Muscle of leg (tissue), 11 donors: ENCODE data around the gene SPECC1. TPM values are rescaled to one million over a fixed set of nuclear protein-coding genes. Genes with fewer than 3 reads are reported as not detected.
"Not testable (repeated sequence)": the region's sequence is repeated elsewhere in the genome, so short reads cannot be mapped to it uniquely, and the experiment has no call there.

Experiments used
- DNase-seq: peaks from one replicate; pipeline ENCODE4 v3.0.0; 2013
- H3K27ac ChIP-seq: one replicate; pipeline ENCODE4 v1.5.1; 2013; ENCODE audit warnings: mild to moderate bottlenecking, low read length, control low read depth
- H3K27me3 ChIP-seq: one replicate; pipeline ENCODE4 v1.6.1; 2013; ENCODE audit warnings: low read length; ENCODE audit not compliant: control insufficient read depth, insufficient read depth
- H3K36me3 ChIP-seq: one replicate; pipeline ENCODE4 v1.6.1; 2013; ENCODE audit warnings: low read length; ENCODE audit not compliant: control insufficient read depth, insufficient read depth
- H3K4me1 ChIP-seq: one replicate; pipeline ENCODE4 v1.6.1; 2013; ENCODE audit warnings: low read length; ENCODE audit not compliant: control insufficient read depth, insufficient read depth
- H3K4me3 ChIP-seq: one replicate; pipeline ENCODE4 v1.5.1; 2013; ENCODE audit warnings: low read length, control low read depth
- H3K9me3 ChIP-seq: replicated peaks from 2 replicates; pipeline ENCODE4 v1.6.1; 2013; ENCODE audit warnings: low read depth, low read length; ENCODE audit not compliant: control insufficient read depth
- WGBS: methylation state at CpG from one replicate; pipeline ENCODE4 v1.1.5; 2013; ENCODE audit warnings: missing lambda C conversion rate; ENCODE audit not compliant: insufficient coverage; 5-methylcytosine and 5-hydroxymethylcytosine counted together
- polyA plus RNA-seq, 8 donors: library from polyadenylated mRNA; unstranded; fragments of 120-200 nt; gene quantifications; one replicate each; pipeline versions ENCODE4 v1.2.1 to v1.2.3, GENCODE V29; 2013; ENCODE audit warnings: inconsistent platforms in 1 of 8, low replicate concordance in 1 of 8; ENCODE audit not compliant: insufficient read length in 8 of 8, insufficient read depth in 1 of 8
- total RNA-seq: library from RNA; stranded (reverse); fragments of 120-200 nt; gene quantifications from one replicate; pipeline ENCODE4 v1.2.4, GENCODE V29; 2013

The SPECC1 gene
- total and polyA plus RNA-seq, 9 donors: 5.7 to 11.6 (median 7.2) TPM

- not testable (repeated sequence) for H3K9me3 ChIP-seq, H3K36me3 ChIP-seq, H3K27ac ChIP-seq, H3K27me3 ChIP-seq, DNase-seq, H3K4me3 ChIP-seq
- 100% methylated on average over 1 of the region's 5 CpGs for WGBS
- peaks cover 17% of the 10 kb centered on the region for H3K4me1 ChIP-seq
Observed at GRCh38 chr17:20263115-20263433, 253.9 kb downstream of the SPECC1 start.

- peak; percentile 53 for DNase-seq
- WGBS: 73% methylated on average over 2 of the region's 5 CpGs
Observed at GRCh38 chr17:20263595-20263994, 254.4 kb downstream of the SPECC1 start.

GRCh38 chr17:20264996-20265395, 255.8 kb downstream of the SPECC1 start:
- no CpG with 5 or more reads among the region's 6 CpGs for WGBS
- Histone ChIP-seq H3K36me3 (no peaks in the 10 kb centered on the region), H3K27ac (no peak overlapping the region)

More at GRCh38 chr17:20263595-20263994, 254.4 kb downstream of the SPECC1 start:
- no peaks in the 10 kb centered on the region for H3K27me3 ChIP-seq
- no peaks in the 10 kb centered on the region for H3K36me3 ChIP-seq
- no peak overlapping the region for H3K27ac ChIP-seq
- H3K4me1 ChIP-seq: peaks cover 17% of the 10 kb centered on the region
- no peak overlapping the region for H3K4me3 ChIP-seq
- H3K9me3 ChIP-seq: no peaks in the 10 kb centered on the region

GRCh38 chr17:20266806-20267458, 257.8 kb downstream of the SPECC1 start:
- 87% methylated on average over 7 of the region's 11 CpGs for WGBS
- Histone ChIP-seq H3K36me3 (no peaks in the 10 kb centered on the region), H3K27me3 (no peaks in the 10 kb centered on the region), H3K4me3 (no peak overlapping the region), H3K27ac (no peak overlapping the region), H3K4me1 (peaks cover 22% of the 10 kb centered on the region), H3K9me3 (no peaks in the 10 kb centered on the region)
- peak; percentile 31 for DNase-seq

More at GRCh38 chr17:20264996-20265395, 255.8 kb downstream of the SPECC1 start:
- Histone ChIP-seq H3K9me3 (no peaks in the 10 kb centered on the region), H3K4me1 (peaks cover 25% of the 10 kb centered on the region), H3K27me3 (no peaks in the 10 kb centered on the region), H3K4me3 (no peak overlapping the region)
- no peak for DNase-seq

- Histone ChIP-seq H3K36me3 (no peaks in the 10 kb centered on the region), H3K4me1 (peaks cover 22% of the 10 kb centered on the region), H3K4me3 (no peak overlapping the region), H3K27me3 (no peaks in the 10 kb centered on the region), H3K9me3 (no peaks in the 10 kb centered on the region), H3K27ac (no peak overlapping the region)
- DNase-seq: peak; percentile 16
- WGBS: 50% methylated on average over 2 of the region's 3 CpGs
Observed at GRCh38 chr17:20267459-20267842, 258.3 kb downstream of the SPECC1 start.

GRCh38 chr17:20270369-20270768, 261.2 kb downstream of the SPECC1 start:
- DNase-seq: no peak
- Histone ChIP-seq H3K27me3 (no peaks in the 10 kb centered on the region), H3K9me3 (peaks cover 3% of the 10 kb centered on the region), H3K4me1 (peaks cover 19% of the 10 kb centered on the region), H3K36me3 (no peaks in the 10 kb centered on the region), H3K27ac (no peak overlapping the region), H3K4me3 (no peak overlapping the region)
- WGBS: no CpG with 5 or more reads among the region's 3 CpGs

- peaks cover 19% of the 10 kb centered on the region for H3K4me1 ChIP-seq
- no peak overlapping the region for H3K27ac ChIP-seq
- no peaks in the 10 kb centered on the region for H3K36me3 ChIP-seq
- H3K27me3 ChIP-seq: no peaks in the 10 kb centered on the region
- no CpG with 5 or more reads among the region's 5 CpGs for WGBS
- no peak overlapping the region for H3K4me3 ChIP-seq
- DNase-seq: no peak
- H3K9me3 ChIP-seq: peaks cover 3% of the 10 kb centered on the region
Observed at GRCh38 chr17:20271011-20271610, 262.0 kb downstream of the SPECC1 start.

- Histone ChIP-seq H3K4me3 (no peak overlapping the region), H3K4me1 (peaks cover 11% of the 10 kb centered on the region), H3K9me3 (peaks cover 3% of the 10 kb centered on the region), H3K27me3 (no peaks in the 10 kb centered on the region), H3K36me3 (no peaks in the 10 kb centered on the region), H3K27ac (no peak overlapping the region)
- 64% methylated on average over 1 of the region's 8 CpGs for WGBS
- no peak for DNase-seq
Observed at GRCh38 chr17:20273741-20274500, 264.8 kb downstream of the SPECC1 start.

GRCh38 chr17:20275653-20276052, 266.5 kb downstream of the SPECC1 start:
- no peaks in the 10 kb centered on the region for H3K27me3 ChIP-seq
- H3K27ac ChIP-seq: no peak overlapping the region
- no peak overlapping the region for H3K4me3 ChIP-seq
- peaks cover 3% of the 10 kb centered on the region for H3K4me1 ChIP-seq
- no peaks in the 10 kb centered on the region for H3K36me3 ChIP-seq
- WGBS: 100% methylated on average over 1 of the region's 2 CpGs
- no peak for DNase-seq
- peaks cover 3% of the 10 kb centered on the region for H3K9me3 ChIP-seq

GRCh38 chr17:20276421-20276820, 267.3 kb downstream of the SPECC1 start:
- Histone ChIP-seq H3K36me3 (no peaks in the 10 kb centered on the region), H3K27me3 (no peaks in the 10 kb centered on the region), H3K9me3 (peaks cover 3% of the 10 kb centered on the region), H3K27ac (no peak overlapping the region), H3K4me3 (no peak overlapping the region), H3K4me1 (peaks cover 3% of the 10 kb centered on the region)
- DNase-seq: no peak
- WGBS: 0% methylated on average over 1 of the region's 2 CpGs
